Panc1 (cell line): ENCODE measurements around the gene ERC2. TPM values are rescaled to one million over a fixed set of nuclear protein-coding genes. Genes with fewer than 3 reads are reported as not detected.

Source experiments
- ATAC-seq: fragments of 200-7000 bp; cut with Tn5 transposase; 2 replicates; pipeline ENCODE4 v1.9.1; 2020; ENCODE audit warnings: mild to moderate bottlenecking, moderate library complexity
- BruUV-seq: library from RNA; stranded (reverse); fragments of 400-500 nt; replicated peaks from 2 replicates; lab custom pipeline; 2021; lab: Mats Ljungman, UMichigan
- CTCF ChIA-PET: fragments of 300-600 bp; sonication (Branson Sonifier 250); formaldehyde crosslinking; loops from one replicate; lab custom pipeline; 2022; ENCODE audit warnings: antibody characterized with exemption; lab: Charles Lee
- POLR2A ChIA-PET: fragments of 300-600 bp; sonication (Branson Sonifier 250); formaldehyde crosslinking; loops from one replicate; lab custom pipeline; 2022; ENCODE audit warnings: antibody characterized with exemption; lab: Charles Lee
- DNase-seq: peaks from one replicate; pipeline ENCODE4 v3.0.0-alpha.2; 2010; ENCODE audit warnings: low read depth, low spot score
- H3K27ac ChIP-seq: 2 replicates; pipeline ENCODE4 v1.5.1; 2011; ENCODE audit warnings: mild to moderate bottlenecking, low read length, inconsistent platforms
- H3K27me3 ChIP-seq: fragments of 200-500 bp; sonication (Bioruptor generic); 2 replicates; pipeline ENCODE4 v1.6.0; 2014; ENCODE audit warnings: low read length, inconsistent platforms; ENCODE audit not compliant: control insufficient read depth, insufficient read depth
- H3K36me3 ChIP-seq: fragments of 200-500 bp; sonication (Bioruptor generic); 2 replicates; pipeline ENCODE4 v1.5.1; 2014; ENCODE audit warnings: inconsistent platforms, mild to moderate bottlenecking, low read length, moderate library complexity; ENCODE audit not compliant: control insufficient read depth, insufficient read depth
- H3K4me1 ChIP-seq: 2 replicates; pipeline ENCODE4 v1.5.1; 2011; ENCODE audit warnings: inconsistent platforms, mild to moderate bottlenecking, low read length, moderate library complexity; ENCODE audit not compliant: control insufficient read depth, insufficient read depth
- H3K4me3 ChIP-seq, 2 experiments: 2 replicates each; pipeline ENCODE4 v1.5.1; 2011 to 2012; ENCODE audit warnings: low read depth in 2 of 2, low read length in 2 of 2, mild to moderate bottlenecking in 2 of 2, inconsistent platforms in 1 of 2, moderate library complexity in 1 of 2
- H3K9me3 ChIP-seq: fragments of 200-500 bp; sonication (Bioruptor generic); 2 replicates; pipeline ENCODE4 v1.5.1; 2014; ENCODE audit warnings: low read depth, mild to moderate bottlenecking, inconsistent platforms, low read length, moderate library complexity; ENCODE audit not compliant: control insufficient read depth, insufficient read depth
- POLR2AphosphoS5 ChIP-seq: IDR thresholded peaks from 2 replicates; pipeline ENCODE4 v1.6.1; 2012; ENCODE audit warnings: mild to moderate bottlenecking, low read depth, low read length, moderate library complexity
- SIN3A ChIP-seq: IDR thresholded peaks from 2 replicates; pipeline ENCODE4 v1.6.1; 2012; ENCODE audit warnings: low read depth, mild to moderate bottlenecking, low read length, moderate library complexity, borderline replicate concordance; ENCODE audit not compliant: insufficient read depth
- TCF7L2 ChIP-seq: IDR thresholded peaks from 2 replicates; pipeline ENCODE4 v1.6.1; 2011; ENCODE audit warnings: mild to moderate bottlenecking, low read depth, low read length, inconsistent platforms
- in situ Hi-C: cut with HindIII; loops from 2 replicates; pipeline ENCODE4 v1.10.0; 2016; ENCODE audit warnings: low sequenced_read_pairs, low pct_unique_long_range_greater_than_20kb
- intact Hi-C: fragments of 100-400 bp; cut with micrococcal nuclease; formaldehyde crosslinking; loops from one replicate; pipeline ENCODE4 v1.10.0; 2022; ENCODE audit not compliant: unreplicated experiment
- total RNA-seq: library from RNA; stranded (reverse); gene quantifications from one replicate; pipeline ENCODE4 v1.2.1, GENCODE V29; 2021; ENCODE audit not compliant: unreplicated experiment
- TF ChIP-seq, protein P1 (sequence below): fragments of 450-650 bp; IDR thresholded peaks from 2 replicates; pipeline ENCODE4 v1.5.1; 2017; ENCODE audit warnings: mild to moderate bottlenecking
- TF ChIP-seq, protein P2 (sequence below), 2 experiments: IDR thresholded peaks; 2 replicates each; pipeline ENCODE4 v1.6.1; 2011 to 2012; ENCODE audit warnings: low read depth in 2 of 2, control low read depth in 1 of 2, low read length in 1 of 2, mild to moderate bottlenecking in 1 of 2, moderate library complexity in 1 of 2; ENCODE audit not compliant: insufficient read depth in 1 of 2

ERC2 gene
- total RNA-seq, 1 experiment from 2014 or later: 0.33 TPM

DNA sequence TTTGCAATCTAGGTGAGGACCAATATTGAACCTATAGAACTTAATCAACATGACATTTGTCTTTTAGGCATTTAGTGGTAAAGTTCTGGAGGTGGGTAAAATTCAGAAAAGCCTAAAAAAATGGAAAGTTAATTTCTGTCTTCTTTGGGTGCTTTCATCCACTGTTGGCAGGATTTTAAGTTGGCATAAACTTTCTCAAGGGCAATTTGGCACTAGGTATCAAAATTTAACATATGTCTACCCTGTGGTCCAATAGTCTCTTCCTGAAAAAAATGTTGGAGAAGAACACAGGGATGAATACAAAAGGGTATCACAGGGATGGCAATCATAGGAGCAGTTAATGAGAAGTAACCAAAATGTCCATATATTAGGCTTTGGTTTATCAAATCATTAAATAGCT, 754.2 kb downstream of the ERC2 start:
- in situ Hi-C loops (no loop called here), intact Hi-C loops (no loop called here)
- DNase-seq (no peak), ATAC-seq (no peak)
- no peaks in the 10 kb centered on the region for H3K36me3 ChIP-seq
- H3K4me1 ChIP-seq: no peaks in the 10 kb centered on the region
- TF ChIP-seq TCF7L2 (no peak), POLR2AphosphoS5 (no peak), SIN3A (no peak)
- TF ChIP-seq, protein P1, sequence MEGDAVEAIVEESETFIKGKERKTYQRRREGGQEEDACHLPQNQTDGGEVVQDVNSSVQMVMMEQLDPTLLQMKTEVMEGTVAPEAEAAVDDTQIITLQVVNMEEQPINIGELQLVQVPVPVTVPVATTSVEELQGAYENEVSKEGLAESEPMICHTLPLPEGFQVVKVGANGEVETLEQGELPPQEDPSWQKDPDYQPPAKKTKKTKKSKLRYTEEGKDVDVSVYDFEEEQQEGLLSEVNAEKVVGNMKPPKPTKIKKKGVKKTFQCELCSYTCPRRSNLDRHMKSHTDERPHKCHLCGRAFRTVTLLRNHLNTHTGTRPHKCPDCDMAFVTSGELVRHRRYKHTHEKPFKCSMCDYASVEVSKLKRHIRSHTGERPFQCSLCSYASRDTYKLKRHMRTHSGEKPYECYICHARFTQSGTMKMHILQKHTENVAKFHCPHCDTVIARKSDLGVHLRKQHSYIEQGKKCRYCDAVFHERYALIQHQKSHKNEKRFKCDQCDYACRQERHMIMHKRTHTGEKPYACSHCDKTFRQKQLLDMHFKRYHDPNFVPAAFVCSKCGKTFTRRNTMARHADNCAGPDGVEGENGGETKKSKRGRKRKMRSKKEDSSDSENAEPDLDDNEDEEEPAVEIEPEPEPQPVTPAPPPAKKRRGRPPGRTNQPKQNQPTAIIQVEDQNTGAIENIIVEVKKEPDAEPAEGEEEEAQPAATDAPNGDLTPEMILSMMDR: no peak
- TF ChIP-seq, protein P2, sequence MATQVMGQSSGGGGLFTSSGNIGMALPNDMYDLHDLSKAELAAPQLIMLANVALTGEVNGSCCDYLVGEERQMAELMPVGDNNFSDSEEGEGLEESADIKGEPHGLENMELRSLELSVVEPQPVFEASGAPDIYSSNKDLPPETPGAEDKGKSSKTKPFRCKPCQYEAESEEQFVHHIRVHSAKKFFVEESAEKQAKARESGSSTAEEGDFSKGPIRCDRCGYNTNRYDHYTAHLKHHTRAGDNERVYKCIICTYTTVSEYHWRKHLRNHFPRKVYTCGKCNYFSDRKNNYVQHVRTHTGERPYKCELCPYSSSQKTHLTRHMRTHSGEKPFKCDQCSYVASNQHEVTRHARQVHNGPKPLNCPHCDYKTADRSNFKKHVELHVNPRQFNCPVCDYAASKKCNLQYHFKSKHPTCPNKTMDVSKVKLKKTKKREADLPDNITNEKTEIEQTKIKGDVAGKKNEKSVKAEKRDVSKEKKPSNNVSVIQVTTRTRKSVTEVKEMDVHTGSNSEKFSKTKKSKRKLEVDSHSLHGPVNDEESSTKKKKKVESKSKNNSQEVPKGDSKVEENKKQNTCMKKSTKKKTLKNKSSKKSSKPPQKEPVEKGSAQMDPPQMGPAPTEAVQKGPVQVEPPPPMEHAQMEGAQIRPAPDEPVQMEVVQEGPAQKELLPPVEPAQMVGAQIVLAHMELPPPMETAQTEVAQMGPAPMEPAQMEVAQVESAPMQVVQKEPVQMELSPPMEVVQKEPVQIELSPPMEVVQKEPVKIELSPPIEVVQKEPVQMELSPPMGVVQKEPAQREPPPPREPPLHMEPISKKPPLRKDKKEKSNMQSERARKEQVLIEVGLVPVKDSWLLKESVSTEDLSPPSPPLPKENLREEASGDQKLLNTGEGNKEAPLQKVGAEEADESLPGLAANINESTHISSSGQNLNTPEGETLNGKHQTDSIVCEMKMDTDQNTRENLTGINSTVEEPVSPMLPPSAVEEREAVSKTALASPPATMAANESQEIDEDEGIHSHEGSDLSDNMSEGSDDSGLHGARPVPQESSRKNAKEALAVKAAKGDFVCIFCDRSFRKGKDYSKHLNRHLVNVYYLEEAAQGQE (IDR thresholded peaks at IDR 0.05; ENCODE audit: insufficient read depth in 1 of 2, low read depth in 2 of 2, low read length in 1 of 2): no peak
- no peaks in the 10 kb centered on the region for H3K9me3 ChIP-seq
- no peak overlapping the region for H3K27ac ChIP-seq
- CTCF ChIA-PET: no interaction called here
- H3K4me3 ChIP-seq: no peak overlapping the region
- POLR2A ChIA-PET: no interaction called here
- H3K27me3 ChIP-seq: no peaks in the 10 kb centered on the region
- BruUV-seq: no TSS peak

DNA sequence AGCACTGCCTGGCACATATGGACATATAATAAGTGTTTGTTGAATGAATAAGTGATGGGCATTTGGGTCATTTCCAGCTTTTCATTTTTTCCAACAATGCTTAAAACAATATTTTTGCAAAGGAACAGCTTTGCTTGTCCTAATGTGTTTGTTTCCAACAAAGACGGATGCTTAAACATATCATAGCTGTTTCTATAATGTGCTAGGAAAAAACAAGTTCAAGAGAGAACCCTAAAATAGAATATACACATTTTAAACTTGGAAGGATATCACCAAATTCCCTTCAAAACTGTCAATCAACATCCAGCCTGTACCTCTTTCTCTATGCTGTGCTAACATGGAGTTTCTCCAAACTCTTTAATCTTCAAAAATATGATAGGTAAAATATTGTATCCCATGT, 756.6 kb downstream of the ERC2 start:
- intact Hi-C loops: no loop called here
- no peaks in the 10 kb centered on the region for H3K27me3 ChIP-seq
- ChIA-PET POLR2A (no interaction called here), CTCF (no interaction called here)
- BruUV-seq: no TSS peak
- no peak overlapping the region for H3K27ac ChIP-seq
- TF ChIP-seq TCF7L2 (no peak), SIN3A (no peak), POLR2AphosphoS5 (no peak)
- TF ChIP-seq, protein P1: no peak
- TF ChIP-seq, protein P2 (IDR thresholded peaks at IDR 0.05; ENCODE audit: insufficient read depth in 1 of 2, low read depth in 2 of 2, low read length in 1 of 2): no peak
- ATAC-seq: no peak
- no peaks in the 10 kb centered on the region for H3K4me1 ChIP-seq
- in situ Hi-C loops: no loop called here
- no peak overlapping the region for H3K4me3 ChIP-seq
- no peaks in the 10 kb centered on the region for H3K9me3 ChIP-seq
- no peak for DNase-seq
- H3K36me3 ChIP-seq: no peaks in the 10 kb centered on the region
